ENCODE results near the gene NEMP2.

- no peak for TF ChIP-seq ELK1 (IDR thresholded peaks at IDR 0.05; ENCODE audit: borderline replicate concordance, low read depth, low read length)
- no peak for TF ChIP-seq CTCF (conservative IDR thresholded peaks at IDR 0.05; ENCODE audit: low read depth, low read length)
- no peak for TF ChIP-seq RAD21 (IDR thresholded peaks at IDR 0.05; ENCODE audit: low read length)
- TF ChIP-seq POLR2A (IDR thresholded peaks at IDR 0.05; ENCODE audit: low read depth, low read length), result no peak
Measured at GRCh38 chr2:190582019-190582418, 47.5 kb upstream of the NEMP2 start.
